ENCODE results near the gene EEPD1.

The EEPD1 gene

GRCh38 chr7:36312915-36313334 is 159.9 kb downstream of the EEPD1 start:
- H3K4me1 Mint-ChIP-seq = peaks cover 24% of the 10 kb centered on the region
- no peak overlapping the region for H3K4me3 Mint-ChIP-seq
- H3K27me3 Mint-ChIP-seq (ENCODE audit: low read depth, poor library complexity) = no peaks in the 10 kb centered on the region
- H3K9me3 Mint-ChIP-seq = no peaks in the 10 kb centered on the region
- no peaks in the 10 kb centered on the region for H3K36me3 Mint-ChIP-seq (ENCODE audit: low read depth)
- no peak for DNase-seq
- no peak overlapping the region for H3K27ac Mint-ChIP-seq
- TF ChIP-seq CTCF (IDR thresholded peaks at IDR 0.05) = no peak

- no peak for TF ChIP-seq CTCF (IDR thresholded peaks at IDR 0.05)
- no peak overlapping the region for H3K27ac Mint-ChIP-seq
- H3K27me3 Mint-ChIP-seq (ENCODE audit: low read depth, poor library complexity) = no peaks in the 10 kb centered on the region
- no peaks in the 10 kb centered on the region for H3K9me3 Mint-ChIP-seq
- peaks cover 31% of the 10 kb centered on the region for H3K4me1 Mint-ChIP-seq
- no peak for DNase-seq
- no peak overlapping the region for H3K4me3 Mint-ChIP-seq
- no peaks in the 10 kb centered on the region for H3K36me3 Mint-ChIP-seq (ENCODE audit: low read depth)
Measured at GRCh38 chr7:36313607-36314006, 160.6 kb downstream of the EEPD1 start.

GRCh38 chr7:36314491-36314890 is 161.4 kb downstream of the EEPD1 start:
- H3K9me3 Mint-ChIP-seq = no peaks in the 10 kb centered on the region
- H3K27ac Mint-ChIP-seq = no peak overlapping the region
- no peak for TF ChIP-seq CTCF (IDR thresholded peaks at IDR 0.05)
- no peaks in the 10 kb centered on the region for H3K27me3 Mint-ChIP-seq (ENCODE audit: low read depth, poor library complexity)
- peaks cover 35% of the 10 kb centered on the region for H3K4me1 Mint-ChIP-seq
- DNase-seq = no peak
- H3K4me3 Mint-ChIP-seq = no peak overlapping the region
- no peaks in the 10 kb centered on the region for H3K36me3 Mint-ChIP-seq (ENCODE audit: low read depth)

GRCh38 chr7:36315309-36315944 is 162.4 kb downstream of the EEPD1 start:
- TF ChIP-seq CTCF (IDR thresholded peaks at IDR 0.05) = no peak
- Mint-ChIP-seq H3K4me3 (no peak overlapping the region), H3K27me3 (ENCODE audit: low read depth, poor library complexity) (no peaks in the 10 kb centered on the region), H3K4me1 (peaks cover 35% of the 10 kb centered on the region), H3K9me3 (peaks cover 3% of the 10 kb centered on the region), H3K36me3 (ENCODE audit: low read depth) (peaks cover 2% of the 10 kb centered on the region), H3K27ac (peak overlapping the region; percentile 34)
- no peak for DNase-seq

GRCh38 chr7:36316319-36316718 is 163.3 kb downstream of the EEPD1 start:
- no peak for TF ChIP-seq CTCF (IDR thresholded peaks at IDR 0.05)
- no peak for DNase-seq
- H3K27ac Mint-ChIP-seq = no peak overlapping the region
- H3K9me3 Mint-ChIP-seq = peaks cover 10% of the 10 kb centered on the region
- no peak overlapping the region for H3K4me3 Mint-ChIP-seq
- H3K27me3 Mint-ChIP-seq (ENCODE audit: low read depth, poor library complexity) = no peaks in the 10 kb centered on the region
- H3K36me3 Mint-ChIP-seq (ENCODE audit: low read depth) = peaks cover 6% of the 10 kb centered on the region
- H3K4me1 Mint-ChIP-seq = peaks cover 35% of the 10 kb centered on the region

- Mint-ChIP-seq H3K4me3 (no peak overlapping the region), H3K4me1 (peaks cover 35% of the 10 kb centered on the region), H3K36me3 (ENCODE audit: low read depth) (peaks cover 12% of the 10 kb centered on the region), H3K27ac (no peak overlapping the region), H3K27me3 (ENCODE audit: low read depth, poor library complexity) (peaks cover 3% of the 10 kb centered on the region), H3K9me3 (peaks cover 17% of the 10 kb centered on the region)
- DNase-seq = no peak
- no peak for TF ChIP-seq CTCF (IDR thresholded peaks at IDR 0.05)
Measured at GRCh38 chr7:36317276-36317675, 164.2 kb downstream of the EEPD1 start.
